Loucy (cell line): ENCODE data around the gene PLSCR1.

Source experiments
- CTCF ChIP-seq: fragments of 200-600 bp; sonication (generic); conservative IDR thresholded peaks from 2 replicates; pipeline ENCODE4 v1.5.1; 2014; ENCODE audit warnings: mild to moderate bottlenecking, antibody characterized with exemption, low read length
- EZH2phosphoT487 ChIP-seq: fragments of 200-600 bp; IDR thresholded peaks from 2 replicates; pipeline ENCODE4 v1.6.1; 2018; ENCODE audit warnings: antibody characterized with exemption, mild to moderate bottlenecking, moderate library complexity, borderline replicate concordance

- TF ChIP-seq CTCF = no peak
- TF ChIP-seq EZH2phosphoT487 = no peak
Observed at GRCh38 chr3:146472611-146473010, 71.8 kb downstream of the PLSCR1 start.
